Fibroblast of lung (primary cell): ENCODE results near the gene TDRD7. TPM values are rescaled to one million over a fixed set of nuclear protein-coding genes. Genes with fewer than 3 reads are reported as not detected.

ENCODE experiments used
- DNase-seq, 2 donors: peaks; one replicate each; pipeline versions ENCODE4 v3.0.0 to v3.0.0-alpha.2; 2010; ENCODE audit warnings: low read depth in 2 of 2
- H2AFZ ChIP-seq: 2 replicates; pipeline ENCODE4 v1.5.1; 2012; ENCODE audit warnings: low read length, control low read depth, inconsistent platforms
- H3K27ac ChIP-seq: 2 replicates; pipeline ENCODE4 v1.5.1; 2011; ENCODE audit warnings: low read length, control low read depth; ENCODE audit not compliant: insufficient read depth
- H3K27me3 ChIP-seq: 2 replicates; pipeline ENCODE4 v1.5.1; 2011; ENCODE audit warnings: mild to moderate bottlenecking, low read length; ENCODE audit not compliant: control insufficient read depth, insufficient read depth
- H3K36me3 ChIP-seq: 2 replicates; pipeline ENCODE4 v1.5.1; 2011; ENCODE audit warnings: low read length; ENCODE audit not compliant: control insufficient read depth, insufficient read depth
- H3K4me1 ChIP-seq: 2 replicates; pipeline ENCODE4 v1.5.1; 2011; ENCODE audit warnings: low read length; ENCODE audit not compliant: control insufficient read depth, insufficient read depth; ENCODE audit errors: extremely low read depth
- H3K4me2 ChIP-seq: 2 replicates; pipeline ENCODE4 v1.5.1; 2011; ENCODE audit warnings: low read length, control low read depth; ENCODE audit not compliant: insufficient read depth; ENCODE audit errors: extremely low read depth
- H3K4me3 ChIP-seq, 4 experiments: fragments of 200-600 bp in 1 of 4; sonication (generic) in 1 of 4; replicated peaks in 1 of 4; 2 replicates each; pipeline ENCODE4 v1.5.1; 2011 to 2016; ENCODE audit warnings: low read length in 4 of 4, low read depth in 3 of 4, mild to moderate bottlenecking in 3 of 4, control low read depth in 2 of 4, inconsistent platforms in 1 of 4, mixed read lengths in 1 of 4; ENCODE audit not compliant: insufficient read depth in 1 of 4; ENCODE audit errors: control extremely low read depth in 1 of 4
- H3K79me2 ChIP-seq: 2 replicates; pipeline ENCODE4 v1.5.1; 2012; ENCODE audit warnings: mild to moderate bottlenecking, low read length, inconsistent platforms; ENCODE audit not compliant: control insufficient read depth, insufficient read depth
- H3K9ac ChIP-seq: 2 replicates; pipeline ENCODE4 v1.5.1; 2011; ENCODE audit warnings: mild to moderate bottlenecking, low read length, control low read depth; ENCODE audit not compliant: insufficient read depth
- H3K9me3 ChIP-seq: 2 replicates; pipeline ENCODE4 v1.5.1; 2012; ENCODE audit warnings: low read depth, low read length; ENCODE audit not compliant: control insufficient read depth, insufficient read depth
- H4K20me1 ChIP-seq: 2 replicates; pipeline ENCODE4 v1.5.1; 2011; ENCODE audit warnings: low read length; ENCODE audit not compliant: control insufficient read depth, insufficient read depth; ENCODE audit errors: extremely low read depth
- CTCF ChIP-seq, 2 donors: IDR thresholded peaks in 1 of 2; conservative IDR thresholded peaks in 1 of 2; 1 replicate in 1 of 2; 2 replicates in 1 of 2; pipeline ENCODE4 v1.5.1; 2011 to 2012; ENCODE audit warnings: low read length in 2 of 2, control low read depth in 1 of 2, inconsistent platforms in 1 of 2, low read depth in 1 of 2, mild to moderate bottlenecking in 1 of 2
- EZH2 ChIP-seq: IDR thresholded peaks from 2 replicates; pipeline ENCODE4 v1.5.1; 2012; ENCODE audit warnings: low read length, control low read depth, mild to moderate bottlenecking; ENCODE audit errors: missing control alignments
- polyA plus RNA-seq, 2 donors: library from polyadenylated mRNA; depleted of rRNA in 1 of 2; stranded (reverse) in 1 of 2; unstranded in 1 of 2; fragments of >200 nt; gene quantifications; 2 replicates each; pipeline ENCODE4 v1.2.1, GENCODE V29; 2011 to 2012; ENCODE audit warnings: missing spikeins in 1 of 2
- total RNA-seq: library from RNA; depleted of rRNA; stranded (reverse); fragments of >200 nt; gene quantifications from 2 replicates; pipeline ENCODE4 v1.2.1, GENCODE V29; 2014

The TDRD7 gene
- total and polyA plus RNA-seq, 2 donors (not counting 1 experiment from before 2014, with no cell fraction given): 9.8 to 14.7 TPM

GRCh38 chr9:97512966-97513560, 101.2 kb downstream of the TDRD7 start:
- DNase-seq: no peak
- H3K4me2 ChIP-seq: no peak overlapping the region
- H3K36me3 ChIP-seq: no peaks in the 10 kb centered on the region
- TF ChIP-seq CTCF (conservative IDR thresholded peaks at IDR 0.05 in 1 of 2, IDR thresholded peaks at IDR 0.05 in 1 of 2; ENCODE audit: low read depth in 1 of 2, low read length in 2 of 2): no peak
- no peak for TF ChIP-seq EZH2
- no peaks in the 10 kb centered on the region for H4K20me1 ChIP-seq
- H3K27me3 ChIP-seq: no peaks in the 10 kb centered on the region
- no peaks in the 10 kb centered on the region for H3K9me3 ChIP-seq
- H3K4me3 ChIP-seq: no peak overlapping the region
- H3K9ac ChIP-seq: no peak overlapping the region
- H3K79me2 ChIP-seq: no peaks in the 10 kb centered on the region
- H3K4me1 ChIP-seq: no peaks in the 10 kb centered on the region
- no peak overlapping the region for H2AFZ ChIP-seq
- no peak overlapping the region for H3K27ac ChIP-seq

GRCh38 chr9:97514531-97514930, 102.6 kb downstream of the TDRD7 start:
- Histone ChIP-seq H3K27me3 (no peaks in the 10 kb centered on the region), H3K27ac (no peak overlapping the region), H4K20me1 (no peaks in the 10 kb centered on the region), H3K9ac (no peak overlapping the region), H3K79me2 (no peaks in the 10 kb centered on the region), H2AFZ (no peak overlapping the region), H3K4me3 (no peak overlapping the region), H3K9me3 (no peaks in the 10 kb centered on the region), H3K4me2 (no peak overlapping the region), H3K4me1 (peaks cover 3% of the 10 kb centered on the region), H3K36me3 (no peaks in the 10 kb centered on the region)
- no peak for TF ChIP-seq CTCF (conservative IDR thresholded peaks at IDR 0.05 in 1 of 2, IDR thresholded peaks at IDR 0.05 in 1 of 2; ENCODE audit: low read depth in 1 of 2, low read length in 2 of 2)
- TF ChIP-seq EZH2: no peak
- DNase-seq: no peak

- TF ChIP-seq EZH2 (no peak), CTCF (conservative IDR thresholded peaks at IDR 0.05 in 1 of 2, IDR thresholded peaks at IDR 0.05 in 1 of 2; ENCODE audit: low read depth in 1 of 2, low read length in 2 of 2) (no peak)
- no peaks in the 10 kb centered on the region for H3K36me3 ChIP-seq
These were observed 103.8 kb downstream of the TDRD7 start for GRCh38 chr9:97515662-97516061.

More at GRCh38 chr9:97515662-97516061, 103.8 kb downstream of the TDRD7 start:
- no peak overlapping the region for H2AFZ ChIP-seq
- H3K9me3 ChIP-seq: no peaks in the 10 kb centered on the region
- no peaks in the 10 kb centered on the region for H3K79me2 ChIP-seq
- H4K20me1 ChIP-seq: no peaks in the 10 kb centered on the region
- no peak overlapping the region for H3K4me3 ChIP-seq
- H3K27ac ChIP-seq: no peak overlapping the region
- H3K4me2 ChIP-seq: no peak overlapping the region
- DNase-seq: no peak
- H3K27me3 ChIP-seq: no peaks in the 10 kb centered on the region
- no peak overlapping the region for H3K9ac ChIP-seq
- H3K4me1 ChIP-seq: peaks cover 3% of the 10 kb centered on the region
